Measurements from ENCODE around the gene ABHD3.

ABHD3 gene

GRCh38 chr18:21743166-21743832 is 38.7 kb upstream of the ABHD3 start:
- TF ChIP-seq CTCF (IDR thresholded peaks at IDR 0.05) = no peak
- H3K27ac ChIP-seq = no peak overlapping the region
- no peaks in the 10 kb centered on the region for H3K36me3 ChIP-seq
- H3K27me3 ChIP-seq = peaks cover 5% of the 10 kb centered on the region
- H3K4me1 ChIP-seq (ENCODE audit: control insufficient read depth in 1 of 2, insufficient read depth in 1 of 2, low read depth in 1 of 2, low read length in 1 of 2) = peaks cover 17 to 18% of the 10 kb centered on the region in 2 experiments
- H3K9me3 ChIP-seq = no peaks in the 10 kb centered on the region
- no peak overlapping the region for H3K4me3 ChIP-seq (ENCODE audit: low read depth in 1 of 2, low read length in 1 of 2)

- Histone ChIP-seq H3K4me1 (ENCODE audit: control insufficient read depth in 1 of 2, insufficient read depth in 1 of 2, low read depth in 1 of 2, low read length in 1 of 2) (peaks cover 17 to 18% of the 10 kb centered on the region in 2 experiments), H3K9me3 (no peaks in the 10 kb centered on the region), H3K27me3 (peaks cover 5% of the 10 kb centered on the region), H3K27ac (no peak overlapping the region), H3K36me3 (no peaks in the 10 kb centered on the region), H3K4me3 (ENCODE audit: low read depth in 1 of 2, low read length in 1 of 2) (peak overlapping the region; percentile 97)
- TF ChIP-seq CTCF (IDR thresholded peaks at IDR 0.05) = no peak
These were observed 37.7 kb upstream of the ABHD3 start for GRCh38 chr18:21742315-21742687.

- H3K36me3 ChIP-seq = no peaks in the 10 kb centered on the region
- H3K4me3 ChIP-seq (ENCODE audit: low read depth in 1 of 2, low read length in 1 of 2) = peak overlapping the region; percentile 97
- H3K27me3 ChIP-seq = peaks cover 5% of the 10 kb centered on the region
- no peaks in the 10 kb centered on the region for H3K9me3 ChIP-seq
- H3K4me1 ChIP-seq (ENCODE audit: control insufficient read depth in 1 of 2, insufficient read depth in 1 of 2, low read depth in 1 of 2, low read length in 1 of 2) = peaks cover 17 to 18% of the 10 kb centered on the region in 2 experiments
- peak overlapping the region; percentile 96 for H3K27ac ChIP-seq
- TF ChIP-seq CTCF (IDR thresholded peaks at IDR 0.05) = no peak
These were observed 37.2 kb upstream of the ABHD3 start for GRCh38 chr18:21741562-21742314.

- TF ChIP-seq CTCF (IDR thresholded peaks at IDR 0.05) = no peak
- no peaks in the 10 kb centered on the region for H3K9me3 ChIP-seq
- H3K27me3 ChIP-seq = peaks cover 5% of the 10 kb centered on the region
- H3K27ac ChIP-seq = peak overlapping the region; percentile 96
- peaks cover 17 to 18% of the 10 kb centered on the region in 2 experiments for H3K4me1 ChIP-seq (ENCODE audit: control insufficient read depth in 1 of 2, insufficient read depth in 1 of 2, low read depth in 1 of 2, low read length in 1 of 2)
- no peaks in the 10 kb centered on the region for H3K36me3 ChIP-seq
- H3K4me3 ChIP-seq (ENCODE audit: low read depth in 1 of 2, low read length in 1 of 2) = peak overlapping the region; percentile 97
These were observed 36.7 kb upstream of the ABHD3 start for GRCh38 chr18:21741312-21741561.

GRCh38 chr18:21740538-21741311 is 36.2 kb upstream of the ABHD3 start, which contains the start of gene MIB1:
Gene MIB1, plus strand, starts transcription at chr18:21740792. Its CDS starts 792 bp downstream, at chr18:21741584.
- Histone ChIP-seq H3K27ac (peak within 1 kb of the TSS; percentile 96), H3K27me3 (peaks cover 5% of the 10 kb centered on the region), H3K4me3 (ENCODE audit: low read depth in 1 of 2, low read length in 1 of 2) (peak within 1 kb of the TSS; percentile 97), H3K36me3 (no peaks in the 10 kb centered on the region), H3K4me1 (ENCODE audit: control insufficient read depth in 1 of 2, insufficient read depth in 1 of 2, low read depth in 1 of 2, low read length in 1 of 2) (peaks cover 17 to 18% of the 10 kb centered on the region in 2 experiments), H3K9me3 (no peaks in the 10 kb centered on the region)
- peak; percentile 35 for TF ChIP-seq CTCF (IDR thresholded peaks at IDR 0.05)

Data from neutrophil (primary cell).